DND-41 (cell line): ENCODE data around the gene RUBCNL.

ENCODE experiments used
- ATAC-seq: fragments of 200-7000 bp; cut with Tn5 transposase; 3 replicates; pipeline ENCODE4 v1.9.1; 2021; ENCODE audit warnings: low read depth; ENCODE audit not compliant: insufficient read depth
- DNase-seq: peaks from one replicate; pipeline ENCODE4 v3.0.0-alpha.2; 2020
- H2AFZ ChIP-seq: 2 replicates; pipeline ENCODE4 v1.6.0; 2012; ENCODE audit warnings: low read depth, low read length
- H3K27ac ChIP-seq: 2 replicates; pipeline ENCODE4 v1.5.1; 2012; ENCODE audit warnings: low read length, inconsistent platforms
- H3K27me3 ChIP-seq: fragments of 200-600 bp; sonication (generic); 2 replicates; pipeline ENCODE4 v1.6.0; 2012; ENCODE audit warnings: low read length, mild to moderate bottlenecking, inconsistent platforms; ENCODE audit not compliant: insufficient read depth, poor library complexity
- H3K36me3 ChIP-seq: 2 replicates; pipeline ENCODE4 v1.5.1; 2012; ENCODE audit warnings: low read length, inconsistent platforms; ENCODE audit not compliant: insufficient read depth
- H3K4me1 ChIP-seq: 2 replicates; pipeline ENCODE4 v1.5.1; 2012; ENCODE audit warnings: mild to moderate bottlenecking, low read length; ENCODE audit not compliant: insufficient read depth
- H3K4me2 ChIP-seq: 2 replicates; pipeline ENCODE4 v1.6.0; 2012; ENCODE audit warnings: mild to moderate bottlenecking, moderate library complexity, low read length, inconsistent platforms; ENCODE audit not compliant: insufficient read depth
- H3K4me3 ChIP-seq, 2 experiments: fragments of 200-600 bp in 1 of 2; shearing (Covaris generic) in 1 of 2; 2 replicates each; pipeline ENCODE4 v1.5.1; 2012 to 2016; ENCODE audit warnings: inconsistent platforms in 2 of 2, low read length in 2 of 2, mild to moderate bottlenecking in 2 of 2, low read depth in 1 of 2, moderate library complexity in 1 of 2
- H3K79me2 ChIP-seq: 2 replicates; pipeline ENCODE4 v1.6.0; 2012; ENCODE audit warnings: low read length, inconsistent platforms; ENCODE audit not compliant: insufficient read depth
- H3K9ac ChIP-seq: 2 replicates; pipeline ENCODE4 v1.6.0; 2012; ENCODE audit warnings: low read depth, mild to moderate bottlenecking, inconsistent platforms, low read length, moderate library complexity
- H3K9me3 ChIP-seq: 2 replicates; pipeline ENCODE4 v1.5.1; 2012; ENCODE audit warnings: low read length, moderate library complexity, mild to moderate bottlenecking, inconsistent platforms; ENCODE audit not compliant: insufficient read depth, severe bottlenecking
- H4K20me1 ChIP-seq: 2 replicates; pipeline ENCODE4 v1.6.0; 2012; ENCODE audit warnings: low read length; ENCODE audit not compliant: insufficient read depth
- EZH2 ChIP-seq: IDR thresholded peaks from 3 replicates; pipeline ENCODE4 v1.6.1; 2012; ENCODE audit warnings: borderline replicate concordance, low read depth, mild to moderate bottlenecking, moderate library complexity, low read length, inconsistent platforms; ENCODE audit not compliant: severe bottlenecking
- TF ChIP-seq, protein P1 (sequence below): IDR thresholded peaks from 2 replicates; pipeline ENCODE4 v1.5.1; 2012; ENCODE audit warnings: borderline replicate concordance, low read length, moderate library complexity, mild to moderate bottlenecking; ENCODE audit not compliant: poor library complexity, severe bottlenecking; ENCODE audit errors: extremely low read depth

Gene RUBCNL

GRCh38 chr13:46383383-46383782, 3.7 kb downstream of the RUBCNL start:
- DNase-seq (peak; percentile 72), ATAC-seq (peak; percentile 75)
- H3K4me3 ChIP-seq = peak overlapping the region in 1 of 2 experiments; percentile 19; a peak in 2 of 4 replicates
- no peaks in the 10 kb centered on the region for H4K20me1 ChIP-seq
- no peaks in the 10 kb centered on the region for H3K9me3 ChIP-seq
- H3K4me1 ChIP-seq = peaks cover 59% of the 10 kb centered on the region
- peak overlapping the region; percentile 82 for H3K4me2 ChIP-seq
- TF ChIP-seq, protein P1, sequence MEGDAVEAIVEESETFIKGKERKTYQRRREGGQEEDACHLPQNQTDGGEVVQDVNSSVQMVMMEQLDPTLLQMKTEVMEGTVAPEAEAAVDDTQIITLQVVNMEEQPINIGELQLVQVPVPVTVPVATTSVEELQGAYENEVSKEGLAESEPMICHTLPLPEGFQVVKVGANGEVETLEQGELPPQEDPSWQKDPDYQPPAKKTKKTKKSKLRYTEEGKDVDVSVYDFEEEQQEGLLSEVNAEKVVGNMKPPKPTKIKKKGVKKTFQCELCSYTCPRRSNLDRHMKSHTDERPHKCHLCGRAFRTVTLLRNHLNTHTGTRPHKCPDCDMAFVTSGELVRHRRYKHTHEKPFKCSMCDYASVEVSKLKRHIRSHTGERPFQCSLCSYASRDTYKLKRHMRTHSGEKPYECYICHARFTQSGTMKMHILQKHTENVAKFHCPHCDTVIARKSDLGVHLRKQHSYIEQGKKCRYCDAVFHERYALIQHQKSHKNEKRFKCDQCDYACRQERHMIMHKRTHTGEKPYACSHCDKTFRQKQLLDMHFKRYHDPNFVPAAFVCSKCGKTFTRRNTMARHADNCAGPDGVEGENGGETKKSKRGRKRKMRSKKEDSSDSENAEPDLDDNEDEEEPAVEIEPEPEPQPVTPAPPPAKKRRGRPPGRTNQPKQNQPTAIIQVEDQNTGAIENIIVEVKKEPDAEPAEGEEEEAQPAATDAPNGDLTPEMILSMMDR = no peak
- no peak for TF ChIP-seq EZH2
- peaks cover 33% of the 10 kb centered on the region for H3K79me2 ChIP-seq
- H3K9ac ChIP-seq = peak overlapping the region; percentile 39
- peaks cover 14% of the 10 kb centered on the region for H3K27me3 ChIP-seq
- H2AFZ ChIP-seq = 0 out of 2 replicates have a peak overlapping the region, but pooled peaks have one; percentile 14
- H3K36me3 ChIP-seq = no peaks in the 10 kb centered on the region
- peak overlapping the region; percentile 66 for H3K27ac ChIP-seq

- Histone ChIP-seq H3K9me3 (no peaks in the 10 kb centered on the region), H3K79me2 (peaks cover 27% of the 10 kb centered on the region), H2AFZ (no peak overlapping the region), H3K27me3 (peaks cover 8% of the 10 kb centered on the region), H3K27ac (no peak overlapping the region), H3K36me3 (no peaks in the 10 kb centered on the region), H3K4me2 (no peak overlapping the region), H4K20me1 (no peaks in the 10 kb centered on the region), H3K4me3 (no peak overlapping the region), H3K4me1 (peaks cover 48% of the 10 kb centered on the region), H3K9ac (no peak overlapping the region)
- DNase-seq (no peak), ATAC-seq (no peak)
- TF ChIP-seq EZH2 = no peak
- TF ChIP-seq, protein P1 = no peak
Measured at GRCh38 chr13:46382224-46382623, 4.8 kb downstream of the RUBCNL start.

DNA sequence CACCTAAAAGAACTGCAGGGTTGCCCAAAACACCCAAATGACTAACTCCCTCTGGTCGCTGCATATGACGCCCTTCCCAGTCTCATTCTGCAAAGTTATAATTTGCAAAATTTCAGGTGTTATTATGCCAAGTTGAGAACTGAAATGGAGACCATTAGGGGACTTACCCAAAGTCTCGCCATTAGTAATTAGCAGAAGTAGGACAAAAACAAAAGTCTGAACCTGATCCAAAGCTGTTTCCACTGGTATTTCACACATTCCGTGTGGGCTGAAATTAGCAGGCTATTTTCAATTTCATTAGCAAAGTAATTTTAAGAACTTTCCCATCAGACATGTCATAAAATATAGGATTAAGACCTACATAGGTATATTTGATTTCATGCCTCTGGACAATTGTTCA, 6.8 kb downstream of the RUBCNL start:
- Histone ChIP-seq H3K36me3 (no peaks in the 10 kb centered on the region), H2AFZ (no peak overlapping the region), H4K20me1 (no peaks in the 10 kb centered on the region), H3K4me2 (no peak overlapping the region), H3K9ac (no peak overlapping the region), H3K4me3 (no peak overlapping the region), H3K27ac (no peak overlapping the region), H3K4me1 (peaks cover 29% of the 10 kb centered on the region), H3K27me3 (no peaks in the 10 kb centered on the region), H3K79me2 (peaks cover 11% of the 10 kb centered on the region), H3K9me3 (no peaks in the 10 kb centered on the region)
- no peak for TF ChIP-seq EZH2
- TF ChIP-seq, protein P1 = no peak
- ATAC-seq (no peak), DNase-seq (no peak)

- Histone ChIP-seq H3K4me2 (no peak overlapping the region), H3K4me3 (no peak overlapping the region), H3K9me3 (no peaks in the 10 kb centered on the region), H3K36me3 (no peaks in the 10 kb centered on the region), H3K9ac (no peak overlapping the region), H3K4me1 (peaks cover 23% of the 10 kb centered on the region), H3K27ac (no peak overlapping the region), H4K20me1 (no peaks in the 10 kb centered on the region), H2AFZ (no peak overlapping the region), H3K27me3 (no peaks in the 10 kb centered on the region), H3K79me2 (peaks cover 5% of the 10 kb centered on the region)
- no peak for TF ChIP-seq EZH2
- TF ChIP-seq, protein P1 = no peak
- ATAC-seq = no peak
- DNase-seq = no peak
Measured at GRCh38 chr13:46379611-46380010, 7.4 kb downstream of the RUBCNL start.
